ENCODE data around the gene TUBA8.
"Not testable (repeated sequence)": the region's sequence is repeated elsewhere in the genome, so short reads cannot be mapped to it uniquely, and the experiment has no call there.

TUBA8 gene

DNA sequence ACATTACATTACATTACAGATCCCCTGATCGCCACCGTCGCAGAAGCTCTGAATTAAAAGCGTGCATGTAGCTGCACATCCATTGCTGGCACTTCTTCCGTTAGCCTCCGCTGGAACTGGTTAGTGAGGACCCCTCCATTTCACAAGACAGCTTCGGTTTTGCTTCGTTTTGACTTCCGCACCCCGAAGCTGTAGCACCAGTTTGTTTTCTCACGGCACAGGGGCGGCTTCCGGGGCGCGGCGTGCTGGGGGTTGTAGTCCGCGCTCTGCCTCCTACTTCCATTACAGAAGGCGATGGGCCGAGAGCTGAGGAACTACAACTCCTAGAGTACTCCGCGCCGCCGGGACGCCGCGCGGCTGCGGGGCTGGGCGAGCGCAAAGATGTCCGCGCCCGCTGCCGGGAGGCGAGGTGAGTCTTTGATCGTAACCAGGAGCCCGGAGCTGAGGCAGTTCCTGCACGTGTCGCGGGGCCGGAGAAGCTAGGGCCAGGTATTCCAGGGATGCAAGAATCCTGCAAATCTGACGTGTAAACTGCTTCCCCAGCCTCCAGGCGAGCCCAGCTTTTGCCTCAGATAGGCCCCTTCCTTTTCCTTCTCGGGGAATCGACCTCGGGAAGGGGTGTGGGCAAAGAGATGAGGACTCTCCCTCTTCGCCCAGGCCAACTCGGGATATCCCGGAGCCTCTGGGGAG lies 32.8 kb upstream of the TUBA8 start, which contains the start of gene PEX26:
Gene PEX26 (plus strand): TSS at position 352 of the 690 bp plus-strand sequence. CDS start 387 bp downstream, outside the sequence.
- peak; percentile 96 for DNase-seq (ENCODE audit: low spot score)

DNA sequence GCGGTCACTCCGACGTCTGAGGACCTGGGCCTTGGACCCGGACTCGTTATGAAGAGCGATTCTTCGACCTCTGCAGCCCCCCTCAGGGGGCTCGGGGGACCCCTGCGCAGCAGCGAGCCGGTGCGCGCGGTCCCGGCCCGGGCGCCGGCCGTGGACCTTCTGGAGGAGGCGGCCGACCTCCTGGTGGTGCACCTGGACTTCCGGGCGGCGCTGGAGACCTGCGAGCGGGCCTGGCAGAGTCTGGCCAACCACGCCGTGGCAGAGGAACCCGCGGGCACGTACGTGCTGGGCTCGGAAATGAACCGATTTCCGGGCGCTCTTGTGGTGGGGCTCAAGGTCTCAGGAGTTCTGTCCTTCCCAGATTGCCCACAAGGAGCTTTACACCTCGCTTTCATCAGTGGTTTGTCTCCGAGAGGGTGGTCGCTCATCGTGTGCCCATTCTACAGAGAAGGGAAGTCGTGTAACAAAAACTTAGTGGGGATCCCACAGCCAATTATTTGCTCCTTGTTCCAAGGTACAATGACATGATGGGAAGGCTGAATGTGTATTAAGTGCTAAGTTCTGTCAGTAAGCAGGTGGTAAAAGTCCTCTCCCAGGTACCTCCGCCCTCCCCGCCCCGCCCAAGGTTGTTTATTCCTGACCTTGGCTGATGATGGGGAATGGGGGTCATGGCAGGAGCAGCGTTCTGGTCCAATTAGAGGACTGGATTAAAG lies 32.1 kb upstream of the TUBA8 start:
- DNase-seq (ENCODE audit: low spot score): peak; percentile 64

DNA sequence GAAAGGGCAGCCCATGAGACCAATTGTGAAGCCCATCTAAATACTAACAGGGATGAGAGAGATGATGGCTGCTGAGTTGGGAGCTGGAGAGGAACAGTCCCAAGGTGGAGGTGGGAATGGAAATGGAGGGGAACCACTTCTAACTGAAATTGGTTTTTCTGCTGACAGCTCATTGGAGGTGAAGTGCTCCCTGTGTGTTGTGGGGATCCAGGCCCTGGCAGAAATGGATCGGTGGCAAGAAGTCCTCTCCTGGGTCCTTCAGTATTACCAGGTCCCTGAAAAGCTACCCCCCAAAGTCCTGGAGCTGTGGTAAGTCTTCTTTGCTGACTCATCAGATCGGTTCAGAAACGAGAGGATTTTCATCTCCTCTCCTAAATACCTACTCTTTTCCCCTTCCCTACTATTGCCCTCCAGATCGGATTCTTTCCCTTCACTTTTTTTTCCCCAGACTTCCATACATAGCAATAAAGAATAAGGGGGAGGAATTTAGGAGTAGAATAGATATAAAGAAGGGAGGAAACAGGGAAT lies 30.8 kb upstream of the TUBA8 start:
- no peak for DNase-seq (ENCODE audit: low spot score)

DNA sequence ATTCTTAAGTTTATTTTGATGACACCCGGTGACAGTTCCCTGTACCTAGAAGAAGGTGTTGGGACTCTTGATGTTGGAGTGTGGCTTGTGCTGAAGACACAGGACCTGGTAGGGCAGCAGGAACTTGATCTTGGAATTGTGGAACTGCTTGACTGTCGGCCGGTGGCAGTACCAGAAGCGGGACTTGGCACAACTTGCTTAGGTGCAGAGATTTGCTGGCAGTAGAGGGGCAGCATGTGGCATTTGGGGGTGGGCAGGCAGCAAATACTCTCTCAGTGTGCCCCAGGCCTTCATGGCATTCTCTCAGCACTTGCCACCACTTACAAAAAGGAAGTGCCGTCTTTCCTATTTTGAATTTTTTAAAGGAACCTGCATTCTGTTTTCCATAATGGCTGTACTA lies 29.2 kb upstream of the TUBA8 start:
- no peak for DNase-seq (ENCODE audit: low spot score)

DNA sequence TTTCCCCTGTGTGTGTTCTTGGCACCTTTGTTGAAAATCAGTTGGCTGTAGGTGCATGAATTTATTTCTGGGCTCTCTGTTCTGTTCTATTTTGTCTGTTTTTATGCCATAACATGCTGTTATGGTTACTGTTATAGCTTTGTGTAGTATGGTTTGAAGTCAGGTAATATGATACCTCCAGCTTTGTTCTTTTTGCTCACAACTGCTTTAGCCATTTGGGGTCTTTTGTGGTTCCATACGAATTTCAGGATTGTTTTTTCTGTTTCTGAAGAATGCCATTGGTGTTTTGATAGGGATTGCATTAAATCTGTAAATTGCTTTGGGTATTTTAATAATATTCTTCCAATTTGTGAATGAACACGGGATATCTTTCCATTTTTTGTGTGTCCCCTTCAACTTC lies 28.1 kb upstream of the TUBA8 start:
- DNase-seq (ENCODE audit: low spot score): no peak

DNA sequence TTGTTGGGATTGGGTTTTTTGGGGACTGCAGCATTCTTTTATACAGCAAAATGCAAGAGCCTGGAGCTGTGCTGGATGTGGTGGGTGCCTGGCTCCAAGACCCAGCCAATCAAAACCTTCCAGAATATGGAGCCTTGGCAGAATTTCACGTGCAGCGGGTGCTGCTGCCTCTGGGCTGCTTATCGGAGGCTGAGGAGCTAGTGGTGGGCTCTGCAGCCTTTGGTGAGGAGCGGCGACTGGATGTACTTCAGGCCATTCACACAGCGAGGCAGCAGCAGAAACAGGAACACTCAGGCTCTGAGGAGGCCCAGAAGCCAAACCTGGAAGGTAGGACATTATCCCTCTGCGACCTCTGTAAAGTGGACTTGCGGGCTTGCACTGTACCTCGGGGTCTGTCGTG lies 27.2 kb upstream of the TUBA8 start:
- DNase-seq (ENCODE audit: low spot score): no peak

DNA sequence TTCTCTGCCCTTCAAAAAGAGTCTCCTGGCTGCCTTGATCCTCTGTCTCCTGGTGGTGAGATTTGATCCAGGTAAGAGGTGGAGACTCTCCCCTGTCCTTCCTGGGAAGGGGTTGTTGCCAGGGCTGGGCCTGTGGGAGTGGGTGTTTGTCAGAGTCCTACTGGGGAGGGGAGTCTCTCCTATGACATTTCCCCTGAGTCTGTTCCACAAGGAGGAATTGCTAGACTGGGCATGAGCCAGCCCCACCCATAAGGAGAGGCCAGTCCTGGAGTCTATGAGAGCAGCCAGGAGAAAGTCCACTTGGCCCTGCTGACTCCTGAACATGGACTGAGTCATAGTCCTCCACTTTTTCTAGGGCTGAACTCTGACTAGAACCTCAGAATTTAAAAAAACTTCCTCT lies 25.4 kb upstream of the TUBA8 start:
- no peak for DNase-seq (ENCODE audit: low spot score)

DNA sequence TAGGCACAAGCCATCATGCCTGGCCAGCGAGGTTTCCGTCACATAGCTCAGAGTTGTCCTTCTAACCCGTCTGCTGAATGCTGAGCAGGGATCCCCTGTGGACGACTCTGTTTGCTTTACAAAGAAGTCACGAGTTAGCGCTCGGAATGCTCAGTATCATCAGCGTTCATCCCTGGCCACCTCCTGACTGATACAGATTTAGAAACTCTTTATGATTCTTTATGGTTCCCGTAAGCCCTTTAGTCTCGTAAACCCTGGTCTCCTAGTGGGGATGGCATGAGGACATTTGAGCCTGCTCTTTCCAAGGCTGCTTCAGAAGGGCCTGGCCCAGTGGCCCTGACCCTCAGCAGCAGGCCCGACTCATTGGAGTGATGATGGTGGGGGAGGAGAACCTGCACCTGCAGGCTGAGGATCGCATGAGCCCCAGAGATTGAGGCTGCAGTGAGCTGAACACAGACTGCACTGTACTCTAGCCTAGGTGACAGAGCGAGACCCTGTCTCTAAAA lies 23.2 kb upstream of the TUBA8 start:
- no peak for DNase-seq (ENCODE audit: low spot score)

DNA sequence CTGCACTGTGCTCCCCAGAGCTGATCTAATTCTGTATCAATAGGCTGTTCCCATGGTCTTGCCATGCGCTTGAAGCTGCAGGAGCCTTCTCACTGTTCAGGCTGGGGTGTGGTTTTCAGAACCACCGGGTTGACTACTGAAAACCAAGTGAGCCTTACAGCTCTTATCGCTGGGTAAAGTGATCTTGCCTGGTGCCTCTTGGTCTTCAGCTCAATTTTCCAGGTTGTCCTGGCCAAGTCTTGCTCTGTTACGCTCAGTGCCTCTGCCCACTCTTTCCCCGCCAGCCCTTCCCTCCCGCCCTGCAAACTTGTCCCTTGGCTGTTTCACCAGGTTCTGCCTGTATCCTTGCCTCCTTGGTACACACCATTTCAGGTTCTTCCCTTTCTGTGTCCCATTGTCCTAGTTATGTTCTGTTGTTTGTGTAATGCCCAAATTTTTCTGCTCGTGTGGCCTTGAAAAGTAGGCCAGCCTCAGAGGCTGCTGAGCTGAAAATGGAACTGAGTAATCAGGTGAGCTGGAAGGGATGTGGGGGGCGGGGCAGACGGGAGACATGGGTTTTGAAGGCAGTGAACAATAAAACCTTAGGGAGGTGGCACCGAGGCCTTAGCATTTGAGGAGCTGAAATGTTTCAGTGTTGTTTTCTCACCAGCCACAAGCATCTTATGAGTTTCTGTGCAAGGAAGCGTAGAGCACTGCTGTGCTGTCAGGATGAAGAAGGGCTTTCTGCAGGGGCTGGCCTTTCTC lies 21.6 kb upstream of the TUBA8 start:
- DNase-seq (ENCODE audit: low spot score): no peak

DNA sequence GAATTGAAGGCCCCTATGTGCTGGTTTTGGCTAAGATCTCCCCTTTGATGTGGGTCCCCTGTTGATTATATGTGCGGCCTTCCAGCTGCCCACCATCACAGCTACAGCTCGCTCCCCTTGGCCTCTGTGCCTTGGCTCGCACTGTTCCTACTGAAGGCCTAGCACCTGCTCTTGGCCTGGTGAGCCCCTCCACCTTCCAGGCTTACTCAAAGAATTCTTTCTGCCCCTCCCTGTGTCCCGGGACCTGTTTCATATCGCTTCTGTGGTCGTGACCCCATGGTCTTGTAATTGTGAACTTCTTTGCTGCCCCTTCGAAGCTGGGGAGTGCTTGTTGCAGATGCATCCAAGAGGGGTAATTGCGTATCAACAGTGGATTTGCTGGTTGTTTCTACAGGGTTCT lies 20.3 kb upstream of the TUBA8 start:
- no peak for DNase-seq (ENCODE audit: low spot score)

DNA sequence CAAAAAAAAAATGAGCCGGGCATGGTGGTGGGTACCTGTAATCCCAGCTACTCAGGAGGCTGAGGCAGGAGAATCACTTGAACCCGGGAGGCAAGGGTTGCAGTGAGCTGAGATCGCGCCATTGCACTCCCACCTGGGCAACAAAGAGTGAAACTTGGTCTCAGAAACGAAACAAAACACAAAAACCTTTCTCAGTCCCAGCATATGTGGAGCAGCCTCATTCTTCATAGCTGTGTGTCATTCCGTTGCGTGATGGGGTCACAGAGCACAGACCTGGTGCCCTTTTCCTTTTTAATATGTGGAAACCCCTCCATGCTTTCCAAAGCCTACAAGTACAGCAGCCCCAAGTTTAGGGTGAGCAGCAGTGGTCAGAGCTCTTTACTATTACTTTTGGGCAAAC lies 19.1 kb upstream of the TUBA8 start:
- DNase-seq (ENCODE audit: low spot score): no peak

DNA sequence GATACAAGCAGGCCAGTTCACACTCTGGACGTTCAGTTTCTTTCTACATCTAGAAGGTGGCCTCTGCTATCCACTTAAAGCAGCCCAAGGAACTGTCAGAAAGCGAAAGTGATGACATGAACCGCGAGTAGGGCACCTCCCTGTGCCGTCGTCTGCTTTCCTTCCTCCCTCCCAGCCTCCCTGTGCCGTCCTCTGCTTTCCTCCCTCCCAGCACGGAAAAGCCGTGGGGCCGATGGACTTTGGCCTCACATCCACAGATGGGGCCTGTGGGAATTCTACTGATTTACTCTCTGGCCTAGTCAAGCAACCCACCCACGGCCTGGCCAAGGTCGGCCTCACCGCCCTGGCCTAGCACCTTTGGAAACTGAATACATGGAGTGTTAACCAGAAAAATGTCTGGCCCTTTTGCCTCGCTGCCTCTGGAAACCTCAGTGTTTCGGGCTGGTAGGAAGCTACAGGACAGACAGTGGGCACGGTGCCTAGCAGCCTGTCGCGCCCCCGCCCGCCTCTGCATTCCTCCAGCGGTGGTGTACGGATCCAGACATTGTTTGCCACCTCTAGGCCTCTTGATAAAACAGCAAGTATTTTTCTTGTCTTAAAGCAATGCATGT lies 18.6 kb upstream of the TUBA8 start:
- DNase-seq (ENCODE audit: low spot score): peak; percentile 54

DNA sequence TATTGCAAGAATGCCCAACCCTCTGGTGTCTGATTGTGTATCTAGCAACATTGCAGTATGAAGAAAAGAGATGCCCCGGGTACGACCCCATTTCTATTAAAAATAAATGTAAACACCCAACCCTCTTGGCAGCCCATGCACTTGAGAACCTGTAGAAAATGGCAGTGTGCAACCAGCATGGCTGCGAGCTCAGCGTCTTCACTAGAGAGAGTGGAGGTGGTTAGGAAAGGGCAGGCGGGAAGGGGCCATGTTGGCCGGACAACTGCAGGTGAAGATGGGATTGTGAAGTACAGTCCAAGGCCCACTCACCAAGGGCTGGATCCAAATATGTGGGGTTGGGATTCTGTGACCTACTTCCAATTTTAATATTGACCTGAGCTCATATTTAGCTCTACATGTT lies 16.9 kb upstream of the TUBA8 start:
- DNase-seq (ENCODE audit: low spot score): no peak

DNA sequence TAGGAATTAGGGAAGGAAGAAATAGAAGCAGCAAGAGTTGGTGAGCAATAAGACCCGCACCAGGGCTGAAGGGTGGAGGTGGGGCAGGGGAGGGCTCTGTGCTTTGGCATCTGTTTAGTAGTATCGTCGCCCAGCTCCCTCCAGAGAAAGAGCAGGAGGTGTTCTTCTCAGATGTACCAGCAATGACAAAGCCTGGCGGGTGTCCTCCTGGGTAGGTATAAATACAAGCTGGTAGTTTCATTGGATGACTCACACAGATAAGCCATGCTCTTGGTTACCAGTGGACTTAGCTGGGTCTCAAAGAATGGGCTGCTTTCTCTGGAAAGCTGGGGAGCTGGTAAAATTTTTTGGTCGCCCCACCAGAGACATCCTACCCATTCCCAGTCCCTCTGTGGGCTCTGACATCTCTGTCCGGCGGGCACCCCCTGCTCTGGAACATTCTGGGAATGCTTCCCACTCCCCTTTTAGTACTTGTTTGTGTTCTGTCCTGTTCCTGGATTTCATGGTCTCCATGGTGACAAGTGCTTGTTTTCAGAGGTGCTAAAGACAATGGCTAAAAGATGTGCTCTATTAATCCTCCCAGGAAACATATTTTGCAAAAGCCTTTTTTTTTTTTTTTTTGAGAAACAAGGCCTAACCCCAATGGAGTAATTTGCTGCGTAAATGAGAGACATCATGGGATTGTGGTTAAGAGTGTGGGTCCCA lies 15.4 kb upstream of the TUBA8 start:
- no peak for DNase-seq (ENCODE audit: low spot score)

DNA sequence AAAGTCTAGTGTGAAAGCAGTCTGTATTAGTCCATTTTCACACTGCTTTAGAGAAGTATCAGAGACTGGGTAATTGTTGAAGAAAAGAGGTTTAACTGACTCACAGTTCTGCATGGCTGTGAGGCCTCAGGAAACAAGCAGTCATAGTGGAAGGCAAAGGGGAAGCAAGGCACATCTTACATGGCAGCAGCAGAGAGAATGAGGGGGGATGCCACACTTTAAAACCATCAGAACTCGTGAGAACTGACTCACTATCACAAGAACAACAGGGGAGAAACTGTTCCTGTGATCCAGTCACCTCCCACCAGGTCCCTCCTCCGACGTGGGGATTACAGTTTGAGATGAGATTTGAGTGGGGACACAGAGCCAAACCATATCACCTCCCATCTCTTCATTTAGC lies 13.8 kb upstream of the TUBA8 start:
- DNase-seq (ENCODE audit: low spot score): peak; percentile 26

DNA sequence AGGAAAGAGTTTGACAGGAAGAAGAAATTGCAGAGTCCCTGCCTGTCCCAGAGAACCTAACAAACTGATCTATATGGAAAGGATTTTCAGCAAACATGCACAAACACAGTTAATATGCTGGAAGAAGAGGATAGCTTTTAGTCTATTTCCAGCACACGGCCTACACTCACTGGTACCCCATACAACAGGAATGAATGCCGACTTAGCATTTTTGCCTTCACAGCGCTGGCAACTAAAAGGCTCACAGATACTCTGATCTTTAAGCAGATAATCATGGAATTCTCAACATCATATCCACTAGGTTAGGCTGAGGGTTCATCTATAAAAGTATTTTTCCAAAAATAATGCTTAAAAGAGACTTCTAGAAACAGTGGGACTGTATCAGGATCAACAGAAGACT lies 9.8 kb upstream of the TUBA8 start:
- DNase-seq (ENCODE audit: low spot score): no peak

DNA sequence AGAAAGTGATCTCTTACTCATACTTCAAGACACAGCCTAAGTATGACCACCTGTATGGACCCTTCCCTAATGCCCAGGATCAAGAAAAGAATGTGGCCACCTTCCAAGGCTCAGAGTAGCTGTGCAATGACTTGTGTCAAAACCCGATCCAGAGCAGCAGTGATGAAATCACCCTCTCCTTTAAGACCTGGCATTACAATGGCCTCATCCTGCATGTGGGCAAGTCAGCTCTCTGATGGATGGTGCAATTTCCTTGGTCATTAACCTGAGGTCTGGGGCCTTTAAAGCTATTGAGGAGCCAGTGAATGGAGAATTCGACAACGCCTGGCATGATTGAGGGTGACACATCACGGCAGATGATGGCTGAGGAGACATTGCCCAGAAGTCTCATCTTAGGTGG lies 9.1 kb upstream of the TUBA8 start:
- DNase-seq (ENCODE audit: low spot score): no peak

DNA sequence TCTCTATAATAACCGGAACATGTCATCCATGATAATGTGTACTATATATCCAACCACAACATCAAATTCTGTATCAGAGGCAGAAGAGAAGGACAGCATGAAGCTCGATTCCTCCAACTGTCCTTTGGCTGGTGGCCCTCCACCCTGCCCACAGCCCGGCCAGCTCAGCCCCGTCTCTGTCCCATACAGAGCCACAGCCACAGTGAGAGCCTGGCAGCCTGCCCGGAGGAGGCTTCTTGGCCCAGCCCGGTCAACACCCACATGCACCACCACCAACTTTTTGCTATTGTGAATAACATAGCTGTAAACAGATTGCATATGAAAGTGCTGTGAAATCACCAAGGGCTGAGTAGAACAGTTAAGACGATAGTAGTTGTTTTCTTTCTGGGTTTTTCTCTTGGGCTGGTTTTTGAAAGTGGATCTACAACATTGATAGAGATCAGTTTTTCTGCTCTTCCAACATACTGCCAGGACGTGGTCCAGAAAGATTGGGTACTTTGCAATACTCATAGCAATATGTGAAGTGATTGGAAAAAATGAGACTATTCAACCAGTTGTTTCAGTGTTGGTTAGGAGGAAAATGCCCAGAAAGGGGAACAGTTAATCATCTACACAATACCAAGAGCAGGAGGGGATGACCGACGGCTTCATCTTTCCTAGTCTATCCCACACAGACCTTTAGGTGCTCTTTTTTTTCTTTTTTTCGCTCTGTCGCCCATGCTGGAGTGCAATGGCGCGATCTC lies 6.9 kb upstream of the TUBA8 start:
- no peak for DNase-seq (ENCODE audit: low spot score)

DNA sequence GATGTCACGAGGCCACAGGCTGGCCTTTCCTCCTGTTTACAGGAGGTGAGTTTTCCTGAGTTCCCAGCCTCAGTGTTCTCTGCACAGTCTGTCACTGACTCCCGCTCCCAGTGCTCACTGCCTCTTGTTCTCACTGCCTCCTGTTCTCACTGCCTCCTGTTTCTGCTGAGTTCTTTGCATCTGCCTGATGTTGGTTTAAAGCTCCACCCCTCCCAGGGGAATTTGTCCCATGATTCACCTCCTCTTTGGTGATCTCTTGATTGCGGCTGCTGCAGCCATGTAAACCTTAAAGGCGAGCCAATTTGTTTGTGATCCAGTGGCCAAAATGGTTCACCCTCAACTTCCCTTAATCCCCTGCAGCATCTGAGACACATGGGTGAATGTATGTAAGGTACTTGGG lies 6.0 kb upstream of the TUBA8 start:
- no peak for DNase-seq (ENCODE audit: low spot score)

DNA sequence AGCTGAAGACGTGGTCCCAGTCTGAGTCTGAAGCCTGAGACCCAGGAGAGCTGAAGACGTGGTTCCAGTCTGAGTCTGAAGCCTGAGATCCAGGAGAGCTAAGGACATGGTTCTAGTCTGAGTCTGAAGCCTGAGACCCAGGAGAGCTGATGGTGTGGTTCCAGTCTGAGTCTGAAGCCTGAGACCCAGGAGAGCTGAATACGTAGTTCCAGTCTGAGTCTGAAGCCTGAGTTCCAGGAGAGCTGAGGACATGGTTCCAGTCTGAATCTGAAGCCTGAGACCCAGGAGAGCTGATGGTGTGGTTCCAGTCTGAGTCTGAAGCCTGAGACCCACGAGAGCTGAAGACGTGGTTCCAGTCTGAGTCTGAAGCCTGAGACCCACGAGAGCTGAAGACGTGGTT lies 4.6 kb upstream of the TUBA8 start:
- not testable (repeated sequence) for DNase-seq (ENCODE audit: low spot score)
